ENCODE measurements around the gene ARAP2.
"Not testable (repeated sequence)": the region's sequence is repeated elsewhere in the genome, so short reads cannot be mapped to it uniquely, and the experiment has no call there.

The ARAP2 gene

GRCh38 chr4:36187723-36188333 lies 56.5 kb downstream of the ARAP2 start:
- no peak overlapping the region for H3K4me3 ChIP-seq (replicated peaks; ENCODE audit: low read depth, low read length)
- peak; percentile 68 for TF ChIP-seq CTCF (IDR thresholded peaks at IDR 0.05; ENCODE audit: low read length, missing control alignments)
- peak; percentile 62 for DNase-seq (ENCODE audit: low read depth)

GRCh38 chr4:36183665-36184393 lies 60.5 kb downstream of the ARAP2 start:
- no peak for DNase-seq (ENCODE audit: low read depth)
- TF ChIP-seq CTCF (IDR thresholded peaks at IDR 0.05; ENCODE audit: low read length, missing control alignments) = no peak
- H3K4me3 ChIP-seq (replicated peaks; ENCODE audit: low read depth, low read length) = no peak overlapping the region

- TF ChIP-seq CTCF (IDR thresholded peaks at IDR 0.05; ENCODE audit: low read length, missing control alignments) = no peak
- no peak overlapping the region for H3K4me3 ChIP-seq (replicated peaks; ENCODE audit: low read depth, low read length)
- DNase-seq (ENCODE audit: low read depth) = no peak
Measured at GRCh38 chr4:36183232-36183631, 61.1 kb downstream of the ARAP2 start.

- DNase-seq (ENCODE audit: low read depth); H3K4me3 ChIP-seq (replicated peaks; ENCODE audit: low read depth, low read length): not testable (repeated sequence)
Measured at GRCh38 chr4:36182315-36182714, 62.0 kb downstream of the ARAP2 start.

- no peak overlapping the region for H3K4me3 ChIP-seq (replicated peaks; ENCODE audit: low read depth, low read length)
- DNase-seq (ENCODE audit: low read depth) = no peak
- no peak for TF ChIP-seq CTCF (IDR thresholded peaks at IDR 0.05; ENCODE audit: low read length, missing control alignments)
Measured at GRCh38 chr4:36180206-36180605, 64.1 kb downstream of the ARAP2 start.

GRCh38 chr4:36178484-36178883 lies 65.8 kb downstream of the ARAP2 start:
- no peak for DNase-seq (ENCODE audit: low read depth)
- no peak for TF ChIP-seq CTCF (IDR thresholded peaks at IDR 0.05; ENCODE audit: low read length, missing control alignments)
- no peak overlapping the region for H3K4me3 ChIP-seq (replicated peaks; ENCODE audit: low read depth, low read length)

GRCh38 chr4:36177946-36178345 lies 66.4 kb downstream of the ARAP2 start:
- TF ChIP-seq CTCF (IDR thresholded peaks at IDR 0.05; ENCODE audit: low read length, missing control alignments) = no peak
- no peak overlapping the region for H3K4me3 ChIP-seq (replicated peaks; ENCODE audit: low read depth, low read length)
- no peak for DNase-seq (ENCODE audit: low read depth)
